Neural progenitor cell (in vitro differentiated cells): ENCODE measurements around the gene ENO2.
"Not testable (repeated sequence)": the region's sequence is repeated elsewhere in the genome, so short reads cannot be mapped to it uniquely, and the experiment has no call there.

Experiments used
- EZH2phosphoT487 ChIP-seq: fragments of 200-600 bp; sonication (generic); IDR thresholded peaks from 2 replicates; pipeline ENCODE4 v1.6.1; 2017; ENCODE audit warnings: antibody characterized with exemption
- TF ChIP-seq, protein P1 (sequence below): fragments of 200-600 bp; sonication (generic); IDR thresholded peaks from 2 replicates; pipeline ENCODE4 v1.5.1; 2017; ENCODE audit warnings: antibody characterized with exemption, mild to moderate bottlenecking

DNA sequence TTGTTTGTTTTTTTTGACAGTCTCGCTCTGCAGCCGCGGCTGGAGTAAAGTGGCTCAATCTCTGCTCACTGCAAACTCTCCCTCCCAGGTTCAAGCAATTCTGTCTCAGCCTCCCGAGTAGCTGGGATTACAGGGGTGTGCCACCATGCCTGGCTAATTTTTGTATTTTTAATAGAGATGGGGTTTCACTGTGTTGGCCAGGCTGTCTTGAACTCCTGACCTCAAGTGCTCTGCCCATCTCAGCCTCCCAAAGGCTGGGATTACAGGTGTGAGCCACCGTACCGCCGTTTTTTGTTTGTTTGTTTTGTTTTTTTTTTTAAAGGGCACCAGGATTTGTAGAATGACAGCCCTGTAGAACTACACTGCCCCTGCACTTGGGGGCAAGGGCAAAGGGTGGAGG lies 25.6 kb upstream of the ENO2 start:
- TF ChIP-seq, protein P1, sequence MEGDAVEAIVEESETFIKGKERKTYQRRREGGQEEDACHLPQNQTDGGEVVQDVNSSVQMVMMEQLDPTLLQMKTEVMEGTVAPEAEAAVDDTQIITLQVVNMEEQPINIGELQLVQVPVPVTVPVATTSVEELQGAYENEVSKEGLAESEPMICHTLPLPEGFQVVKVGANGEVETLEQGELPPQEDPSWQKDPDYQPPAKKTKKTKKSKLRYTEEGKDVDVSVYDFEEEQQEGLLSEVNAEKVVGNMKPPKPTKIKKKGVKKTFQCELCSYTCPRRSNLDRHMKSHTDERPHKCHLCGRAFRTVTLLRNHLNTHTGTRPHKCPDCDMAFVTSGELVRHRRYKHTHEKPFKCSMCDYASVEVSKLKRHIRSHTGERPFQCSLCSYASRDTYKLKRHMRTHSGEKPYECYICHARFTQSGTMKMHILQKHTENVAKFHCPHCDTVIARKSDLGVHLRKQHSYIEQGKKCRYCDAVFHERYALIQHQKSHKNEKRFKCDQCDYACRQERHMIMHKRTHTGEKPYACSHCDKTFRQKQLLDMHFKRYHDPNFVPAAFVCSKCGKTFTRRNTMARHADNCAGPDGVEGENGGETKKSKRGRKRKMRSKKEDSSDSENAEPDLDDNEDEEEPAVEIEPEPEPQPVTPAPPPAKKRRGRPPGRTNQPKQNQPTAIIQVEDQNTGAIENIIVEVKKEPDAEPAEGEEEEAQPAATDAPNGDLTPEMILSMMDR: not testable (repeated sequence)
- not testable (repeated sequence) for TF ChIP-seq EZH2phosphoT487
